ENCODE results near the gene BPGM.

The BPGM gene

GRCh38 chr7:134718211-134718875 is 71.7 kb downstream of the BPGM start:
- no peaks in the 10 kb centered on the region for H3K27me3 Mint-ChIP-seq (ENCODE audit: low read depth)
- H3K27ac Mint-ChIP-seq, result no peak overlapping the region
- H3K36me3 Mint-ChIP-seq (ENCODE audit: low read depth), result no peaks in the 10 kb centered on the region
- DNase-seq (ENCODE audit: low spot score), result no peak
- H3K9me3 Mint-ChIP-seq, result no peaks in the 10 kb centered on the region
- H3K4me1 Mint-ChIP-seq (ENCODE audit: low read depth), result peaks cover 11% of the 10 kb centered on the region
- H3K4me3 Mint-ChIP-seq, result no peak overlapping the region

- DNase-seq (ENCODE audit: low spot score), result no peak
- H3K4me1 Mint-ChIP-seq (ENCODE audit: low read depth), result peaks cover 2% of the 10 kb centered on the region
- H3K9me3 Mint-ChIP-seq, result no peaks in the 10 kb centered on the region
- no peaks in the 10 kb centered on the region for H3K27me3 Mint-ChIP-seq (ENCODE audit: low read depth)
- H3K27ac Mint-ChIP-seq, result no peak overlapping the region
- no peaks in the 10 kb centered on the region for H3K36me3 Mint-ChIP-seq (ENCODE audit: low read depth)
- no peak overlapping the region for H3K4me3 Mint-ChIP-seq
These were observed 73.7 kb downstream of the BPGM start for GRCh38 chr7:134720091-134720935.

GRCh38 chr7:134721171-134721570 is 74.5 kb downstream of the BPGM start:
- no peak overlapping the region for H3K27ac Mint-ChIP-seq
- no peaks in the 10 kb centered on the region for H3K9me3 Mint-ChIP-seq
- no peaks in the 10 kb centered on the region for H3K36me3 Mint-ChIP-seq (ENCODE audit: low read depth)
- no peaks in the 10 kb centered on the region for H3K27me3 Mint-ChIP-seq (ENCODE audit: low read depth)
- H3K4me3 Mint-ChIP-seq, result no peak overlapping the region
- H3K4me1 Mint-ChIP-seq (ENCODE audit: low read depth), result peaks cover 2% of the 10 kb centered on the region
- DNase-seq (ENCODE audit: low spot score), result no peak

DNA sequence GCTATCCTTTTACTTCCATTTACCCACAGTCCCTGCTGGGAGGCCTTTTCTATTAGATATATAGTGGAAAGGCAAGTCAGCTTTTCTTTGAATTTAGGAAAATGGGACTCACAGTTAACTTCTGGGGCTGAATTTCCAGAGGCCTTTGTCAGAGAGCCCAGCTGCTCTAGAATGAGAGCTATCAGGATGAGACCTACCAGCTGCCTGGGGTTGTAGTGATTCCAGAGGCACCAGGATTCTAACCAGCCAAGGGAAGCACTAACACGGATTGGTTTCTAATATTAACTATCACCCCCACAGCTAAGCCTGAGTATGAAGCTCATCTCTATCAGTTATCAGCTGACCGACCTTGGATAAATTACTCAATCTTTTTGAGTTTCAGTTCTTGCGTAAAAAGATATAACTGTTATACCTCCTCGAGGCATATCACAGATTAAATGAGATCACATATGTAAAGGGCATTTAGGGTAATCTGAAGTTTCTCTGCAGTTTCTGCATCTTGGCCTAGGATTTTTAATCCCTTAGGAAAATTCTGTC is 76.2 kb downstream of the BPGM start:
- peaks cover 7% of the 10 kb centered on the region for H3K4me1 Mint-ChIP-seq (ENCODE audit: low read depth)
- no peaks in the 10 kb centered on the region for H3K27me3 Mint-ChIP-seq (ENCODE audit: low read depth)
- H3K36me3 Mint-ChIP-seq (ENCODE audit: low read depth), result no peaks in the 10 kb centered on the region
- DNase-seq (ENCODE audit: low spot score), result no peak
- no peak overlapping the region for H3K4me3 Mint-ChIP-seq
- no peak overlapping the region for H3K27ac Mint-ChIP-seq
- H3K9me3 Mint-ChIP-seq, result no peaks in the 10 kb centered on the region

- DNase-seq (ENCODE audit: low spot score), result no peak
- Mint-ChIP-seq H3K36me3 (ENCODE audit: low read depth) (no peaks in the 10 kb centered on the region), H3K4me1 (ENCODE audit: low read depth) (peaks cover 7% of the 10 kb centered on the region), H3K4me3 (no peak overlapping the region), H3K27me3 (ENCODE audit: low read depth) (no peaks in the 10 kb centered on the region), H3K27ac (no peak overlapping the region), H3K9me3 (no peaks in the 10 kb centered on the region)
These were observed 77.2 kb downstream of the BPGM start for GRCh38 chr7:134723892-134724291.

- H3K27me3 Mint-ChIP-seq (ENCODE audit: low read depth), result no peaks in the 10 kb centered on the region
- H3K4me1 Mint-ChIP-seq (ENCODE audit: low read depth), result peaks cover 8% of the 10 kb centered on the region
- no peaks in the 10 kb centered on the region for H3K9me3 Mint-ChIP-seq
- no peaks in the 10 kb centered on the region for H3K36me3 Mint-ChIP-seq (ENCODE audit: low read depth)
- H3K27ac Mint-ChIP-seq, result no peak overlapping the region
- H3K4me3 Mint-ChIP-seq, result no peak overlapping the region
- no peak for DNase-seq (ENCODE audit: low spot score)
These were observed 78.0 kb downstream of the BPGM start for GRCh38 chr7:134724606-134725005.

DNA sequence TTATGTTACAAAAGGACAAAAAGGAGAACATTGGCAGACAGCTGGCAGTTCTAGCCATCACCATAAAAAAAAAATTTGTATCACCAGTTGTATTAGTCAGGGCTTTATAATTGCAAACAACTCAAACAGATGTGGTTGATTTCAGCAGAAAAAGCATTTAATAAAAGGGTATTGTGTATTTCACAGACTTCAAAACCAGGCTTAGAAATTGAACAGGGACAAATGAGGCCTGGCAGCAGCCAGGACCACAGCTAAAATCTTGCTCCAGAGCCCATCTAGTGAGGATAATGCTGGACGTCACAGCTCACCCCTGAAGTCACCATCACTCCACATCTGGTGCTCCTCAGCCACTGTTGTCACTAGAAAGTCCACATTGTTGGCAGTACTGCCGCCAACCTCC is 79.9 kb downstream of the BPGM start:
- Mint-ChIP-seq H3K4me1 (ENCODE audit: low read depth) (peaks cover 17% of the 10 kb centered on the region), H3K4me3 (no peak overlapping the region), H3K9me3 (peaks cover 4% of the 10 kb centered on the region), H3K27me3 (ENCODE audit: low read depth) (no peaks in the 10 kb centered on the region), H3K36me3 (ENCODE audit: low read depth) (no peaks in the 10 kb centered on the region), H3K27ac (no peak overlapping the region)
- no peak for DNase-seq (ENCODE audit: low spot score)

DNA sequence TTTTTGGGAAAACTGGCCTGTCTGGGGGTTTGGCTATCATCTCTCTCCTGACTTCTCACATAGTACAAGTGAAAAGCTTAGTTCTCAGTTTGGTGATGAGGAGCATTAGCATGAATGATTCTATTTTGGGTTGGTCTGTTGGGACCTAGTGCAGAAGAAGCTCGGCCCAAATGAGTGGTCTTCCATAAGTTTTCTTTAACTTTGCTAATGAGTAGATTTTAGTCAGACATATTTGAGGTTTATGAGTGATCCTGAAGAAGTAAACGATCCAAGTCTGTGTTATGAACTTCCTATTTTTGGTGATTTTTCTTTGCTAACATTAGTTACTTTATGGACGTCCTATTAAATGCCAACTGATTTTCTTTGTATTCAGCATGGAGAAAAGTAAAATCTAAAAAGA is 81.1 kb downstream of the BPGM start:
- H3K9me3 Mint-ChIP-seq, result peaks cover 4% of the 10 kb centered on the region
- H3K4me3 Mint-ChIP-seq, result no peak overlapping the region
- H3K27me3 Mint-ChIP-seq (ENCODE audit: low read depth), result no peaks in the 10 kb centered on the region
- DNase-seq (ENCODE audit: low spot score), result no peak
- no peak overlapping the region for H3K27ac Mint-ChIP-seq
- H3K4me1 Mint-ChIP-seq (ENCODE audit: low read depth), result peaks cover 24% of the 10 kb centered on the region
- H3K36me3 Mint-ChIP-seq (ENCODE audit: low read depth), result no peaks in the 10 kb centered on the region

All from T-helper 2 cell treated with Interferon-gamma antibody and Interleukin-4, amounts not matched to agents 5 μg/mL and 100 μg/mL, for 36 hours (primary cell).